Measurements from ENCODE around the gene TFF2.

GRCh38 chr21:42373908-42374455 is 23.2 kb upstream of the TFF2 start:
- TF ChIP-seq, protein P1, sequence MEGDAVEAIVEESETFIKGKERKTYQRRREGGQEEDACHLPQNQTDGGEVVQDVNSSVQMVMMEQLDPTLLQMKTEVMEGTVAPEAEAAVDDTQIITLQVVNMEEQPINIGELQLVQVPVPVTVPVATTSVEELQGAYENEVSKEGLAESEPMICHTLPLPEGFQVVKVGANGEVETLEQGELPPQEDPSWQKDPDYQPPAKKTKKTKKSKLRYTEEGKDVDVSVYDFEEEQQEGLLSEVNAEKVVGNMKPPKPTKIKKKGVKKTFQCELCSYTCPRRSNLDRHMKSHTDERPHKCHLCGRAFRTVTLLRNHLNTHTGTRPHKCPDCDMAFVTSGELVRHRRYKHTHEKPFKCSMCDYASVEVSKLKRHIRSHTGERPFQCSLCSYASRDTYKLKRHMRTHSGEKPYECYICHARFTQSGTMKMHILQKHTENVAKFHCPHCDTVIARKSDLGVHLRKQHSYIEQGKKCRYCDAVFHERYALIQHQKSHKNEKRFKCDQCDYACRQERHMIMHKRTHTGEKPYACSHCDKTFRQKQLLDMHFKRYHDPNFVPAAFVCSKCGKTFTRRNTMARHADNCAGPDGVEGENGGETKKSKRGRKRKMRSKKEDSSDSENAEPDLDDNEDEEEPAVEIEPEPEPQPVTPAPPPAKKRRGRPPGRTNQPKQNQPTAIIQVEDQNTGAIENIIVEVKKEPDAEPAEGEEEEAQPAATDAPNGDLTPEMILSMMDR (conservative IDR thresholded peaks at IDR 0.05; ENCODE audit: low read length): no peak
- TF ChIP-seq EZH2phosphoT487 (IDR thresholded peaks at IDR 0.05; ENCODE audit: borderline replicate concordance): no peak

All from Loucy (cell line).